Mesendoderm (in vitro differentiated cells): ENCODE results near the gene PRDM4.

Experiments
- DNase-seq: peaks from one replicate; pipeline ENCODE4 v3.0.0; 2013
- H2AK5ac ChIP-seq: 2 replicates; pipeline ENCODE4 v1.6.1; 2013; ENCODE audit warnings: low read length, inconsistent platforms
- H2BK120ac ChIP-seq: 2 replicates; pipeline ENCODE4 v1.6.1; 2013; ENCODE audit warnings: low read depth, mild to moderate bottlenecking, low read length, moderate library complexity, mixed read lengths
- H2BK15ac ChIP-seq: replicated peaks from 2 replicates; pipeline ENCODE4 v1.6.1; 2013; ENCODE audit warnings: low read depth, mild to moderate bottlenecking, moderate library complexity
- H2BK5ac ChIP-seq: 2 replicates; pipeline ENCODE4 v1.6.1; 2013; ENCODE audit warnings: low read length, inconsistent platforms
- H3K18ac ChIP-seq: 2 replicates; pipeline ENCODE4 v1.6.1; 2013; ENCODE audit warnings: mild to moderate bottlenecking, low read length, mixed read lengths
- H3K23ac ChIP-seq: one replicate; pipeline ENCODE4 v1.6.1; 2013; ENCODE audit warnings: low read length
- H3K27ac ChIP-seq: 2 replicates; pipeline ENCODE4 v1.5.1; 2013; ENCODE audit warnings: low read depth, mild to moderate bottlenecking, inconsistent platforms, low read length, moderate library complexity
- H3K27me3 ChIP-seq: 2 replicates; pipeline ENCODE4 v1.6.1; 2013; ENCODE audit warnings: low read length, control low read depth, mild to moderate bottlenecking, inconsistent platforms; ENCODE audit not compliant: insufficient read depth, poor library complexity
- H3K36me3 ChIP-seq: 2 replicates; pipeline ENCODE4 v1.6.1; 2013; ENCODE audit warnings: low read length, inconsistent platforms; ENCODE audit not compliant: control insufficient read depth, insufficient read depth
- H3K4ac ChIP-seq: one replicate; pipeline ENCODE4 v1.6.1; 2013; ENCODE audit warnings: low read depth, mild to moderate bottlenecking, low read length, moderate library complexity
- H3K4me1 ChIP-seq: 2 replicates; pipeline ENCODE4 v1.6.1; 2013; ENCODE audit warnings: low read depth, low read length, inconsistent platforms; ENCODE audit not compliant: control insufficient read depth
- H3K4me2 ChIP-seq: 2 replicates; pipeline ENCODE4 v1.6.1; 2013; ENCODE audit warnings: low read length
- H3K4me3 ChIP-seq: 2 replicates; pipeline ENCODE4 v1.5.1; 2013; ENCODE audit warnings: mild to moderate bottlenecking, low read length
- H3K56ac ChIP-seq: one replicate; pipeline ENCODE4 v1.6.1; 2013; ENCODE audit warnings: low read length
- H3K79me1 ChIP-seq: 2 replicates; pipeline ENCODE4 v1.6.1; 2013; ENCODE audit warnings: low read length, inconsistent platforms
- H3K79me2 ChIP-seq: 2 replicates; pipeline ENCODE4 v1.6.1; 2013; ENCODE audit warnings: mild to moderate bottlenecking, low read length; ENCODE audit not compliant: control insufficient read depth, insufficient read depth
- H3K9ac ChIP-seq: 2 replicates; pipeline ENCODE4 v1.6.1; 2013; ENCODE audit warnings: low read length, inconsistent platforms
- H4K5ac ChIP-seq: one replicate; pipeline ENCODE4 v1.6.1; 2013; ENCODE audit warnings: low read length
- H4K8ac ChIP-seq: one replicate; pipeline ENCODE4 v1.6.1; 2013; ENCODE audit warnings: low read depth, mild to moderate bottlenecking, control low read depth, low read length, moderate library complexity
- WGBS: extraction: QIAGEN DNeasy Blood & Tissue Kit; methylation state at CpG from one replicate; pipeline ENCODE4 v1.1.7; 2013; ENCODE audit warnings: low lambda C conversion rate, missing lambda C conversion rate; ENCODE audit not compliant: insufficient coverage; ENCODE audit errors: extremely low coverage; 5-methylcytosine and 5-hydroxymethylcytosine counted together

The PRDM4 gene

GRCh38 chr12:107798580-107798979, 37.6 kb upstream of the PRDM4 start:
- Histone ChIP-seq H3K36me3 (no peaks in the 10 kb centered on the region), H4K5ac (no peak overlapping the region), H2AK5ac (no peak overlapping the region), H2BK15ac (no peak overlapping the region), H2BK120ac (no peak overlapping the region), H2BK5ac (no peak overlapping the region), H3K56ac (no peak overlapping the region), H3K27ac (no peak overlapping the region), H4K8ac (no peak overlapping the region), H3K4me2 (no peak overlapping the region), H3K18ac (no peak overlapping the region), H3K27me3 (no peaks in the 10 kb centered on the region), H3K4me3 (no peak overlapping the region), H3K23ac (no peak overlapping the region), H3K79me2 (no peaks in the 10 kb centered on the region), H3K4me1 (no peaks in the 10 kb centered on the region), H3K79me1 (no peaks in the 10 kb centered on the region), H3K9ac (no peak overlapping the region), H3K4ac (no peak overlapping the region)
- DNase-seq = no peak
- no CpG with 5 or more reads among the region's 3 CpGs for WGBS

GRCh38 chr12:107794451-107794850, 33.5 kb upstream of the PRDM4 start:
- Histone ChIP-seq H3K18ac (no peak overlapping the region), H3K4me3 (no peak overlapping the region), H3K79me1 (no peaks in the 10 kb centered on the region), H3K56ac (no peak overlapping the region), H3K4me2 (no peak overlapping the region), H2BK5ac (no peak overlapping the region), H3K23ac (no peak overlapping the region), H2BK15ac (no peak overlapping the region), H3K27me3 (no peaks in the 10 kb centered on the region), H2BK120ac (no peak overlapping the region), H3K4me1 (no peaks in the 10 kb centered on the region), H3K27ac (no peak overlapping the region), H4K5ac (no peak overlapping the region), H3K4ac (no peak overlapping the region), H3K36me3 (no peaks in the 10 kb centered on the region), H2AK5ac (no peak overlapping the region), H4K8ac (no peak overlapping the region), H3K79me2 (no peaks in the 10 kb centered on the region), H3K9ac (no peak overlapping the region)
- no CpG with 5 or more reads among the region's 3 CpGs for WGBS
- no peak for DNase-seq

- H3K23ac ChIP-seq = no peak overlapping the region
- no peaks in the 10 kb centered on the region for H3K4me1 ChIP-seq
- no peak overlapping the region for H4K5ac ChIP-seq
- no peak overlapping the region for H3K4me2 ChIP-seq
- H2BK5ac ChIP-seq = no peak overlapping the region
- no peaks in the 10 kb centered on the region for H3K79me1 ChIP-seq
- no peak overlapping the region for H3K27ac ChIP-seq
- no peak overlapping the region for H2BK15ac ChIP-seq
- H3K27me3 ChIP-seq = no peaks in the 10 kb centered on the region
- no peak overlapping the region for H3K56ac ChIP-seq
- no peak overlapping the region for H3K4ac ChIP-seq
- H3K4me3 ChIP-seq = no peak overlapping the region
- H3K9ac ChIP-seq = no peak overlapping the region
- no peak overlapping the region for H2AK5ac ChIP-seq
- no CpG with 5 or more reads among the region's 1 CpG for WGBS
- no peak overlapping the region for H4K8ac ChIP-seq
- no peaks in the 10 kb centered on the region for H3K79me2 ChIP-seq
- H3K36me3 ChIP-seq = no peaks in the 10 kb centered on the region
- H2BK120ac ChIP-seq = no peak overlapping the region
- no peak for DNase-seq
- H3K18ac ChIP-seq = no peak overlapping the region
Measured at GRCh38 chr12:107791465-107792089, 30.6 kb upstream of the PRDM4 start.

GRCh38 chr12:107788690-107789458, 27.9 kb upstream of the PRDM4 start:
- no peak for DNase-seq
- no CpG with 5 or more reads among the region's 17 CpGs for WGBS

GRCh38 chr12:107788281-107788680, 27.3 kb upstream of the PRDM4 start:
- H3K27me3 ChIP-seq = no peaks in the 10 kb centered on the region
- H2BK5ac ChIP-seq = no peak overlapping the region
- no peaks in the 10 kb centered on the region for H3K79me1 ChIP-seq
- H2BK120ac ChIP-seq = no peak overlapping the region
- no peak overlapping the region for H4K5ac ChIP-seq
- DNase-seq = no peak
- no peaks in the 10 kb centered on the region for H3K36me3 ChIP-seq
- no peak overlapping the region for H2BK15ac ChIP-seq
- no peak overlapping the region for H3K27ac ChIP-seq
- no peak overlapping the region for H3K4ac ChIP-seq
- no peak overlapping the region for H4K8ac ChIP-seq
- no peaks in the 10 kb centered on the region for H3K79me2 ChIP-seq
- H3K18ac ChIP-seq = no peak overlapping the region
- WGBS = no CpG with 5 or more reads among the region's 2 CpGs
- H3K4me1 ChIP-seq = no peaks in the 10 kb centered on the region
- no peak overlapping the region for H3K23ac ChIP-seq
- no peak overlapping the region for H3K9ac ChIP-seq
- no peak overlapping the region for H3K4me2 ChIP-seq
- H3K4me3 ChIP-seq = no peak overlapping the region
- H3K56ac ChIP-seq = no peak overlapping the region
- no peak overlapping the region for H2AK5ac ChIP-seq

More at GRCh38 chr12:107788690-107789458, 27.9 kb upstream of the PRDM4 start:
- Histone ChIP-seq H4K8ac (no peak overlapping the region), H2BK5ac (no peak overlapping the region), H2BK15ac (no peak overlapping the region), H3K4ac (no peak overlapping the region), H3K79me2 (no peaks in the 10 kb centered on the region), H3K4me1 (no peaks in the 10 kb centered on the region), H3K23ac (no peak overlapping the region), H3K56ac (no peak overlapping the region), H3K9ac (no peak overlapping the region), H3K27ac (no peak overlapping the region), H3K27me3 (no peaks in the 10 kb centered on the region), H3K36me3 (no peaks in the 10 kb centered on the region), H3K18ac (no peak overlapping the region), H3K4me3 (no peak overlapping the region), H3K79me1 (no peaks in the 10 kb centered on the region), H3K4me2 (no peak overlapping the region), H4K5ac (no peak overlapping the region), H2BK120ac (no peak overlapping the region), H2AK5ac (no peak overlapping the region)
